Fibroblast of lung (primary cell): Measurements from ENCODE around the gene TBC1D9.

Experiments
- EZH2 ChIP-seq: IDR thresholded peaks from 2 replicates; pipeline ENCODE4 v1.5.1; 2012; ENCODE audit warnings: low read length, control low read depth, mild to moderate bottlenecking; ENCODE audit errors: missing control alignments
- TF ChIP-seq, protein P1 (sequence below), 2 donors: IDR thresholded peaks in 1 of 2; conservative IDR thresholded peaks in 1 of 2; 1 replicate in 1 of 2; 2 replicates in 1 of 2; pipeline ENCODE4 v1.5.1; 2011 to 2012; ENCODE audit warnings: low read length in 2 of 2, control low read depth in 1 of 2, inconsistent platforms in 1 of 2, low read depth in 1 of 2, mild to moderate bottlenecking in 1 of 2

DNA sequence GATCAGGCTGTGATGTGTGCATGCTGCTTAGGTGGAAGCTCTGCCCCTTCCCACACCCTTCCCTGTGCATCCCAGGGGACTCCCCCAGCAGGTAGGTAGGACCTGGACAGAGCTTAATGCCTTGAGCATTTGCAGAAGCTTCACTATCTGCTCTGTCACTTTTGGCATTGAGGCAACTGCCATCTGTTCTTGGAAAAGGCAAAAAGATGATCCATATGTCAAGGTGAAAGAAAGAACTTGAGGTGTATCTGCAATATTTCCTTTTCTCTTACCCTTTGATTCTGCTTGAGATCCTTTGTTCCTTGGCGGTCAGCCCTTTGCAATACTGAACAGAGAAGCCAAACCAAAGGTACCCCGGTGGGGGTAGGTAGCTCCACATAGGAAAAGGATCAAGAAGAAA, 37.1 kb upstream of the TBC1D9 start:
- no peak for TF ChIP-seq EZH2
- TF ChIP-seq, protein P1, sequence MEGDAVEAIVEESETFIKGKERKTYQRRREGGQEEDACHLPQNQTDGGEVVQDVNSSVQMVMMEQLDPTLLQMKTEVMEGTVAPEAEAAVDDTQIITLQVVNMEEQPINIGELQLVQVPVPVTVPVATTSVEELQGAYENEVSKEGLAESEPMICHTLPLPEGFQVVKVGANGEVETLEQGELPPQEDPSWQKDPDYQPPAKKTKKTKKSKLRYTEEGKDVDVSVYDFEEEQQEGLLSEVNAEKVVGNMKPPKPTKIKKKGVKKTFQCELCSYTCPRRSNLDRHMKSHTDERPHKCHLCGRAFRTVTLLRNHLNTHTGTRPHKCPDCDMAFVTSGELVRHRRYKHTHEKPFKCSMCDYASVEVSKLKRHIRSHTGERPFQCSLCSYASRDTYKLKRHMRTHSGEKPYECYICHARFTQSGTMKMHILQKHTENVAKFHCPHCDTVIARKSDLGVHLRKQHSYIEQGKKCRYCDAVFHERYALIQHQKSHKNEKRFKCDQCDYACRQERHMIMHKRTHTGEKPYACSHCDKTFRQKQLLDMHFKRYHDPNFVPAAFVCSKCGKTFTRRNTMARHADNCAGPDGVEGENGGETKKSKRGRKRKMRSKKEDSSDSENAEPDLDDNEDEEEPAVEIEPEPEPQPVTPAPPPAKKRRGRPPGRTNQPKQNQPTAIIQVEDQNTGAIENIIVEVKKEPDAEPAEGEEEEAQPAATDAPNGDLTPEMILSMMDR (conservative IDR thresholded peaks at IDR 0.05 in 1 of 2, IDR thresholded peaks at IDR 0.05 in 1 of 2; ENCODE audit: low read depth in 1 of 2, low read length in 2 of 2) = no peak
